HT-29 (cell line): ENCODE results near the gene DHX57. TPM values are rescaled to one million over a fixed set of nuclear protein-coding genes. Genes with fewer than 3 reads are reported as not detected.
A peak's percentile ranks its signal among the peaks of the same experiment; 100 is the strongest.

Experiments
- DNase-seq: peaks from one replicate; pipeline ENCODE4 v3.0.0-alpha.2; 2015; ENCODE audit warnings: low spot score
- small RNA-seq: library from RNA; depleted of rRNA; stranded (forward); fragments of <200 nt; gene quantifications from one replicate; pipeline ENCODE3, GENCODE V24; 2014
- total RNA-seq: library from RNA; depleted of rRNA; stranded (reverse); fragments of >200 nt; shearing (Covaris generic); gene quantifications from 2 replicates; pipeline ENCODE4 v1.2.3, GENCODE V29; 2014; rRNA removed

DHX57 gene
- total RNA-seq, 1 experiment from 2014 or later, result 7.3 TPM

DNA sequence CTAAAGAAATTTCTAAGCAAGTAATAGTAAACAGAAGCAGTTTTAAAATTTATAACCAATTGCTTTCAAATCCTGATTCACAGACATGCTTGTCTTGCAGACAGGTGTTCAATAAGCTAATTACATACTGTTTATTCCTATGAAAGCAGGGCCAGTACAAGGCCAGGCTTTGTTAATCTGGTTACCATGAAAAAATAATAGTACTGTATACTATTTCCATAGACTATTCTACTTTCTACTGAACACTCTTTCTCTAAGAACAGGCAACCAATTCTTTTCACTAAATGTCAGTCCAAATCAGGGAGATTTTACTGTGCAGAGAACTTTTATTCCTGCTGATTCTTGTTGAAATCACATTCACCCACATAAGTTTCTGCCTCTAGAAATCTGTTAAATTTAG, 121.7 kb downstream of the DHX57 start:
- no peak for DNase-seq

DNA sequence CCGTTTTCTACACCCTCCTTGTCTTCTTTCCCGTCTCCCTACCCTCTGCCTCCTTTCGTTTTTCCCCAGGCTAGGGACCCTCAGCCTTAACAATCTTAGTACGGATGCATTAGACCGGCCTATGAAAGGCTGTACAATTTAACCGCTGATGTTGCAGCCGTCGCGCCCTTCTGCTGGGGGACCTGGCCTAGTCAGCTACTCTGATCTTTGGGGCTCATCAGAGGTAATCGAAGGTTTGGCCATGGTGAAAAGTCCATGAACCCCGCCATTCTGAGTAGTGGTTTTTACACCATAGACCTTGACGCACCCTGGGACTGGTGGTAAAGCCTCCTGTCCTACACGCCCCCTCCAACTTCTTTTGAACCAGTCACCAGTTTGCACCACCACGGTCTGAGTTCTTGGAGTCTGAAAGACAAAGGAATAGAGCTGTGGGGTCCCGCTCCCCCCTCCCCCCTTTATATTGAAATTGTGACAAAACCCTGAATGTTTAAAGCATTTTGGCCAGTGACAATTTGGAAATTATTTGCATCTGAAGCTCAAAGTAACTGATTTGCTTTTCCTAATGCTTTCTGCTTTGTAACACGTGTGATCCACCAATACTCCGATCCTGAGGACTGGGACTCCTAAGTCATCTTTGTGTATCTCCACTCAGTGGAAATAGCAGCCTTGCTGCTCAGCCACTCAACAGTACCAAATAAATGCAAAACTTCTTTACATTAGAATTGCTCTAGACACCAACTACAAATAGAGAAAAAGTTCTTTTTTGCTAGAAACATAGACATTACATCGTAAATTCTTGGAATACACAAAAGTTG, 123.9 kb downstream of the DHX57 start:
- DNase-seq, result no peak

DNA sequence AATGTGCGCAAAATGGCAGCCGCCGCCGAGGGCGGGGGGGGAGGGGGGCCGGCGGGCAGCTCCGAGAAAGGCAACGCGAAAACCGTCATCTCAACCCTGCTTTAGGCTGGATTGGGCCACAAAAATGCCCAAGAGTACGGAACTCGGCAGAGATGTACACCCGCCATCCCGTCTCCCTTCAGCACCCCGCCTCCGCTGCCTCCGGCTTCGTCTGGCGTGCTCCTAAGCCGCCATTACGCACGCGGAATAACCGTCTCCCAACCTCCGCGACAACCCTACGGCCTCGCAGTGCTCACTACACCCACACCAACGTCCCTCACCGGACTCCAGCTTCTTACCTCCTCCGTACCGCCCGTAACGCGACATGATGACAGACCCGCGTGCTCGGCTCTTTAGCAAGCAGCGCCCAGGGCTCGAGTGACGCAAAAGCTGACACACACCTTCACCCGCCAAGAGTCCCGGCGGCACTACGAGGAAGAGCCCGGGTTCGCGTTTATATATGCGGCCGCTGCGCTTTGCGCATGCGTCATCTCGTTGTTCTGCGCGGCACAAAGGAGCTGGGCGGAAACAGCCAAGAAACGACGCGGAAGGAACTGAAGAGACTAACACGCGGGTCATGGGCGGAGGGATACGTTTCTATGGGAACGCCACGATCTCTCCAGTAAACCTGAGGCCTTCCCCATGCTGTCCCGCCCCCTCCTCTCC, 124.7 kb downstream of the DHX57 start, which contains the start of gene SRSF7:
Gene SRSF7 (minus strand): TSS at position 471 of the 705 bp plus-strand sequence. CDS start 105 bp downstream, at position 366.
- DNase-seq, result peak; percentile 99

DNA sequence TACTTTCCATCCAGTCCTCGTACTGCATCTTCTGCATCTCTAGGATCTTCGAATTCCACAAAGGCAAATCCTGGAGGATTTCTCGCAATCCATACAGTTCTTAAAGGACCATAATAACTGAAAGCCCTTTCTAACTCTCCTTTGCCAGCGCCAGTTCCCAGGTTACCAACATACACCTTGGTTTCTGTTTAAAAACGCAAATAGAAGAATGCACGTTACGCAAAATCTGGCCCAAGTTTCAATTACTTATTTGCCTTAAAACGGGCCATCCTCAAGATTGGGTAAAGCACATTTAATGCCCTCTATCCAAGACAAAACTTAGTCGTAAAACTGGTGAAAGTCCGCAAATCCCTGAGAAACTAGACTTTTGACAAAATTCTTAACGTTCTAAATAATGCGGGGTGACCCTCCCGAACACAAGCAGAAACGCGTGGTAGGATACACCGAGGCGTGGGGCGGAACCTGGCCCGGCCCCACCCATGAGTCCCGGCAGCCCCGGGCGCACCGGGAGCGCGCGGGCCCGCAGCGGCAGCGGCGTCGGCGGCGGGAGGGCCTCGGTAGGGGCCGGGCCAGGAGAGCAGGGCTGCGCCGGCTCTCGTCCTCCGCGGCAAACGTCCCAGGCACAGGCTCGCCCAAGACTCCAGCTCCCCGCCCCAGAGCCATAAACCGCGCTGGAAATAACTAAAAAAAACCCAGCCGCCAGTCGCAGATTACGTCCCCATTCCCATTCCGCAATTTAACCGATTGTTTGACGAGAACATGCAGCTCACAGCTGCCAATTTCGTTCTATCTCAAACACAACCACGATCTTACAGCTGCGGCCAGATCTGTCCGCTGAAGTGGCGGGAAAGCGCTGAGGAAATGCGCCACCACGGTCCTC, 125.5 kb downstream of the DHX57 start:
- peak; percentile 51 for DNase-seq

DNA sequence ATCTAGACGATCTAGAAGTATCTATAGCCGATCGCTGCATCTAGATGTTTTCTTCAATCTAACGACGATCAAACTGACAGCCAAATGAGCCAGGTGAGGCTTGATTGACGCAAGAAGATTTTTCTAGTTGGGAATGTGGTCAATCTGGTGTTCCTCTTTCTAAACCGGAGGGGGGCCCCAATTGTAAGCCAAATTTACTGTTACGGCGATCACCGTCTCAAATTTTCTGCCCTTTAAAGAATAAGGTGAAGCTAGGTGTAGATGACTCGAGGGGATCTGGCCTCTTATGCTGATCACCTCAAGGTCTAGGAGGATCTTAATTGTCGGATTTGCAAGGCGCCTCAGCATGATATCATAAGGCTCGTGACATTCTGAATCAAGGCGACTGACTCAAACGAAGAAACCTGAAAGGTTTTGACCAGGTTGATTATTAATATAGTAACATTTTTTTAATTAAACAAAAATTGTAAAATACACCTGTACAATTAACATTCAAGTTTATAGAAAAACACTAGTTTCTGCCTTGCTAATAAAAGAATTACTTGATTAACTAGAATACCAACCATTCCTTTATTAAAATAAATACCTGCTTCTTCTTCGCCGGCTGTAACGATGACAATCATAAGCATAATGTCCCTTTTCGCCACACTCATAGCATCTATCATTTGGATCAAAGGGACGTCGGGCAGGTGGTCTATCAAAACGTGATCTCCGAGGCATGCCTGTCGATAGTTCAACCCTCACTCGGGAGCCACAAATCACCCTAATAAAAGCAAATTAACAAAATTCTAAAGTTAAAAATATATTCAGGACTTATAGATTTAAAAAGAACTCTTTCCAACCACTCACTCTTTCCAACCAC, 126.6 kb downstream of the DHX57 start:
- no peak for DNase-seq

DNA sequence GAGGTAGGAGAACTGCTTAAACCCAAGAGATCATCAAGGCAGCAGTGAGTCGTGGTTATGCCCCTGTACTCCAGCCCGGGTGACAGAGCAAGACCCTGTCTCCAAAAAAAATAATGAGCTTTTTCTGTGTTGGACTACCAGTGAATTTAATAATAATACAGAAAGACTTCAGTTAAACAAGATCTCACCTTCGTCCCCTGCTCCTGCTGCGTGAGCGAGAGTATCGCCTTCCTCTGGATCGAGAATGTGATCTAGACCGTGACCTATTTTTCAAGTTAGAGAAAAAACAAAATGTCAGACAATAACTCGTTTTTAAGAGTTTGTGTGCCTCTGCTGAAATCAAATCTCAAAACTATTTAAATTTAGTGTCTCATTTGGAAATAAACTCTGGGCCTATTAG, 127.3 kb downstream of the DHX57 start:
- no peak for DNase-seq

DNA sequence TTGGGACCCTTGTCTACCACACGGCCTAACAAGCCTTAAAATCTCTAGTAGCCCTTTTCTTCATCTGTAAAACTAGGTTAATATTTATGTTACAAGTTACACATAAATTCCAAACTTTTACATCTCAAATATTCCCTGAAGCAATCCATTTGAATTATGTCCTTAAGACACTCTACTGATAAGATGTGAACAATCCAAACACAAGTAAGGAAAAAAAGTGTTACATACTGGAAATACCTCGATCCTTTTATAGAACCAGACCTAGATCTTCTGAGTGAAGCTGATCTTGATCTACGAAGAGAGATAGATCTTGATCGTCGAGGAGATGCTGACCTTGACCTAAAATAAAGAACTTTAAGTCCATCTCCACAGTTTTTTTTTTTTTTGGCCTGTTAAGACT, 127.9 kb downstream of the DHX57 start:
- DNase-seq, result no peak

Small RNAs within 50 kb of the gene (small RNA-seq; reads per million reads assigned to genes)
- not detected for gene RNU6-851P

Other genes starting within 250 kb of the DHX57 start
- gene GALM, start 209.8 kb downstream of the DHX57 start, total RNA-seq, result 20.8 and 25.0 TPM in 2 replicates
- 124 and 133 TPM in 2 replicates for gene SRSF7, start 124.6 kb downstream of the DHX57 start, total RNA-seq
- gene GEMIN6, start 97.7 kb downstream of the DHX57 start, total RNA-seq, result 6.9 and 9.0 TPM in 2 replicates
- gene MORN2, start within 50 bp of the DHX57 start, total RNA-seq, result 6.2 and 11.6 TPM in 2 replicates
- gene ARHGEF33, start 13.9 kb upstream of the DHX57 start, total RNA-seq, result 1.9 TPM in 1 of 2 replicates, not detected in the other
- 4.8 and 11.5 TPM in 2 replicates for gene SOS1, start 245.1 kb upstream of the DHX57 start, total RNA-seq